A549 (cell line): ENCODE data around the gene UCP3. TPM values are rescaled to one million over a fixed set of nuclear protein-coding genes. Genes with fewer than 3 reads are reported as not detected.
A peak's percentile ranks its signal among the peaks of the same experiment; 100 is the strongest.

Experiments used
- ATAC-seq, 2 experiments: fragments of 200-7000 bp in 1 of 2; fragments of >200 bp in 1 of 2; cut with Nextera tagmentation in 1 of 2; cut with Tn5 transposase in 1 of 2; 3 replicates each; pipeline versions ENCODE4 v1.8.0 to v1.9.1; 2018 to 2020; ENCODE audit warnings: mild to moderate bottlenecking in 1 of 2, moderate library complexity in 1 of 2
- CTCF ChIA-PET: fragments of 300-600 bp; sonication (Branson Sonifier 250); formaldehyde crosslinking; extraction: SDS; loops from one replicate; lab custom pipeline; 2021; ENCODE audit warnings: antibody characterized with exemption, inconsistent platforms; lab: Yijun Ruan, JAX
- POLR2A ChIA-PET: fragments of 350-600 bp; formaldehyde crosslinking; extraction: SDS; loops from one replicate; lab custom pipeline; 2021; ENCODE audit warnings: antibody characterized with exemption, inconsistent platforms; lab: Yijun Ruan, JAX
- DNase-seq, 2 experiments: peaks; one replicate each; pipeline versions ENCODE4 v3.0.0 to v3.0.0-alpha.2; 2011 to 2016; ENCODE audit warnings: low read depth in 1 of 2, low spot score in 1 of 2
- FAIRE-seq: peaks from 2 replicates; lab custom pipeline; 2011; peaks lifted over from hg19 to GRCh38; lab: Jason Lieb, UNC
- H3K27ac ChIP-seq, 2 experiments: fragments of >200 bp; sonication (Bioruptor Twin); formaldehyde crosslinking; 3 replicates each; pipeline ENCODE4 v1.5.1; 2016 to 2017
- H3K4me1 ChIP-seq: fragments of >200 bp; sonication (Bioruptor Twin); formaldehyde crosslinking; 3 replicates; pipeline ENCODE4 v1.6.1; 2016
- H3K4me2 ChIP-seq: fragments of >200 bp; sonication (Bioruptor Twin); formaldehyde crosslinking; 3 replicates; pipeline ENCODE4 v1.6.1; 2016
- H3K4me3 ChIP-seq: fragments of >200 bp; sonication (Bioruptor Twin); formaldehyde crosslinking; 3 replicates; pipeline ENCODE4 v1.5.1; 2016
- H3K9me3 ChIP-seq: fragments of >200 bp; sonication (Bioruptor Twin); formaldehyde crosslinking; 3 replicates; pipeline ENCODE4 v1.6.1; 2016
- CBX2 ChIP-seq: fragments of 200-600 bp; sonication (generic); IDR thresholded peaks from 2 replicates; pipeline ENCODE4 v1.6.1; 2016; ENCODE audit warnings: low read depth, mild to moderate bottlenecking, borderline replicate concordance
- EHF ChIP-seq: fragments of 250-450 bp; sonication (Bioruptor Pico); IDR thresholded peaks from 2 replicates; pipeline ENCODE4 v1.5.0; 2020; ENCODE audit warnings: mild to moderate bottlenecking
- EHMT2 ChIP-seq: fragments of 200-600 bp; sonication (generic); IDR thresholded peaks from 2 replicates; pipeline ENCODE4 v1.6.1; 2016; ENCODE audit warnings: antibody characterized with exemption, low read depth, mild to moderate bottlenecking, moderate library complexity
- EP300 ChIP-seq, 2 experiments: fragments of >200 bp; sonication (Bioruptor Twin); formaldehyde crosslinking; IDR thresholded peaks; 2 replicates in 1 of 2; 3 replicates in 1 of 2; pipeline ENCODE4 v1.6.1; 2016 to 2017
- ESRRA ChIP-seq: fragments of 150-350 bp; IDR thresholded peaks from 2 replicates; pipeline ENCODE4 v1.6.1; 2014; ENCODE audit warnings: mild to moderate bottlenecking, low read length, borderline replicate concordance
- FOSL2 ChIP-seq, 2 experiments: fragments of 450-650 bp in 1 of 2; fragments of >200 bp in 1 of 2; sonication (Bioruptor Twin) in 1 of 2; formaldehyde crosslinking; IDR thresholded peaks; 2 replicates each; pipeline versions ENCODE4 v1.5.0 to v1.6.1; 2016 to 2020; ENCODE audit warnings: mild to moderate bottlenecking in 1 of 2, moderate library complexity in 1 of 2
- GATA3 ChIP-seq: IDR thresholded peaks from 2 replicates; pipeline ENCODE4 v1.6.1; 2012; ENCODE audit warnings: borderline replicate concordance
- HDAC2 ChIP-seq: fragments of 200-600 bp; sonication (generic); IDR thresholded peaks from 2 replicates; pipeline ENCODE4 v1.6.1; 2016
- HEYL ChIP-seq: fragments of 250-450 bp; sonication (Bioruptor Pico); IDR thresholded peaks from 2 replicates; pipeline ENCODE4 v1.8.0; 2021; ENCODE audit warnings: mild to moderate bottlenecking, moderate library complexity
- HOXA7 ChIP-seq: fragments of 250-450 bp; sonication (Bioruptor Pico); IDR thresholded peaks from 2 replicates; pipeline ENCODE4 v1.5.0; 2020; ENCODE audit warnings: mild to moderate bottlenecking, moderate library complexity
- HOXB5 ChIP-seq: fragments of 250-450 bp; sonication (Bioruptor Pico); IDR thresholded peaks from 2 replicates; pipeline ENCODE4 v1.5.0; 2020; ENCODE audit warnings: mild to moderate bottlenecking, moderate library complexity
- MAX ChIP-seq: IDR thresholded peaks from 2 replicates; pipeline ENCODE4 v1.6.1; 2012
- NFE2L2 ChIP-seq: fragments of 150-350 bp; conservative IDR thresholded peaks from 2 replicates; pipeline ENCODE4 v1.6.1; 2014; ENCODE audit warnings: low read length
- NPAS2 ChIP-seq: fragments of 250-450 bp; sonication (Bioruptor Pico); IDR thresholded peaks from 2 replicates; pipeline ENCODE4 v1.8.0; 2022; ENCODE audit warnings: mild to moderate bottlenecking, moderate library complexity, borderline replicate concordance
- NR3C1 ChIP-seq: fragments of >200 bp; sonication (Bioruptor Twin); formaldehyde crosslinking; IDR thresholded peaks from 3 replicates; pipeline ENCODE4 v1.6.1; 2017
- PHF8 ChIP-seq: fragments of 200-600 bp; sonication (generic); IDR thresholded peaks from 2 replicates; pipeline ENCODE4 v1.6.1; 2016; ENCODE audit warnings: low read depth, mild to moderate bottlenecking, antibody characterized with exemption, moderate library complexity, borderline replicate concordance
- POLR2A ChIP-seq: IDR thresholded peaks from 2 replicates; pipeline ENCODE4 v1.6.1; 2012; ENCODE audit warnings: mild to moderate bottlenecking, low read length
- POLR2AphosphoS2 ChIP-seq: conservative IDR thresholded peaks from 2 replicates; pipeline ENCODE4 v1.6.1; 2012; ENCODE audit warnings: low read length, improper control_type of control experiment, inconsistent platforms
- RAD21 ChIP-seq, 2 experiments: fragments of >200 bp in 1 of 2; sonication (Bioruptor Twin) in 1 of 2; formaldehyde crosslinking in 1 of 2; IDR thresholded peaks in 1 of 2; conservative IDR thresholded peaks in 1 of 2; 2 replicates in 1 of 2; 3 replicates in 1 of 2; pipeline ENCODE4 v1.6.1; 2012 to 2018; ENCODE audit warnings: inconsistent platforms in 1 of 2
- RFX5 ChIP-seq: fragments of 450-650 bp; IDR thresholded peaks from 2 replicates; pipeline ENCODE4 v1.7.1; 2014; ENCODE audit warnings: antibody characterized with exemption, mild to moderate bottlenecking, moderate library complexity
- RNF2 ChIP-seq: fragments of 200-600 bp; sonication (generic); IDR thresholded peaks from 2 replicates; pipeline ENCODE4 v1.6.1; 2016; ENCODE audit warnings: low read depth, mild to moderate bottlenecking, antibody characterized with exemption, moderate library complexity, borderline replicate concordance
- TP53 ChIP-seq: fragments of 250-450 bp; sonication (Bioruptor Pico); IDR thresholded peaks from 2 replicates; pipeline ENCODE4 v1.5.0; 2021; ENCODE audit warnings: mild to moderate bottlenecking, moderate library complexity
- ZC3H11A ChIP-seq: fragments of 450-650 bp; IDR thresholded peaks from 2 replicates; pipeline ENCODE4 v1.6.1; 2014; ENCODE audit warnings: antibody characterized with exemption, mild to moderate bottlenecking
- ZNF302 ChIP-seq: fragments of 250-450 bp; sonication (Bioruptor Pico); IDR thresholded peaks from 2 replicates; pipeline ENCODE4 v1.9.0; 2021; ENCODE audit warnings: inconsistent platforms, mild to moderate bottlenecking, moderate library complexity
- WGBS: methylation state at CpG from one replicate; pipeline ENCODE4 v1.1.6; 2017; ENCODE audit errors: missing lambda C conversion rate; 5-methylcytosine and 5-hydroxymethylcytosine counted together
- polyA plus RNA-seq, 4 experiments: library from polyadenylated mRNA; depleted of rRNA in 3 of 4; stranded (reverse); fragments of >200 nt; fragmentation: RNase III in 1 of 4; extraction: RNeasy Plus Mini Kit Qiagen cat#74134 plus additional on column Dnase treatment in 1 of 4; gene quantifications; 2 replicates in 3 of 4; 3 replicates in 1 of 4; pipeline ENCODE4 v1.2.3, GENCODE V29; 2011 to 2017
- TF ChIP-seq, protein P1 (sequence below): fragments of >200 bp; sonication (Bioruptor Twin); formaldehyde crosslinking; IDR thresholded peaks from 2 replicates; pipeline ENCODE4 v1.6.1; 2016
- TF ChIP-seq, protein P2 (sequence below): fragments of 150-350 bp; IDR thresholded peaks from 2 replicates; pipeline ENCODE4 v1.6.1; 2014; ENCODE audit warnings: low read depth, mild to moderate bottlenecking, low read length

Gene UCP3
- polyA plus RNA-seq, 2 of the 4 experiments (the other 2 are of a cell fraction), result 1.3 to 1.5 TPM

DNA sequence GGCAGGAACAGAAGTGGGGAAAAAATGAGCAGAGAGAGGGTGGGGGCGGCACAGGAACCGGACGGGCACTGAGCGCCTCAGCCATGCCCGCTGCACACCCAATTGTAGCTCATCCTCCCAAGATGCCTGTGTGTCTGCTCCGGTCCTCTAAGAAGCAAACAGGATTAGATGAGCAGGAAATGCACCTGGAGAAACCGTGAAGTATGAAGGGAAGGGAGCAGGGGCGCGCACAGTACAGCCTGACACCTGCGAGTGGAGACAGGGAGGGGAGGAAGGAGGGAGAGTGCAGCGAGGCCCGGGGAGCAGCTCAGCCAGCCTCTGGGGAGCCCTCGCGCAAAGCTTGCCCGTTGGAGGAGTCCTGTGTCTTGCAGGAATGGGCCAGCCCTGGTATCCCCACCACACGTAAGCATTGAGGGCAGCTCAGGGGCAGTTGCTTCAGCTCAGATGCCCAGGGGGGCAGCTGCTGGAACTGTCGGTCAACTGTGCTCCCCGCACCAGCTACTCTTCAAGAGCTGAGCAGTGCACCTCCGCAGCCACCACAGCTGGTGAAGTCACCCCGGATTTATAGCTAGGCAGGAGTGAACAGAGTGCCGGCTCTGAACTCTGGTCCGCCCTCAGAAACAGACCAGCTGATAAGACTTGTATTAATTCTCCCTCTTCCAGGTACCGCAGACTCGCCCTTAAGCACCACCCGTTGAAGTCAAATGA lies 51.1 kb downstream of the UCP3 start:
- ChIA-PET POLR2A (no interaction called here), CTCF (interaction anchor here (0.6 to 1.6 kb wide), 5 partner anchors 12 to 613 kb away, joined by 3 to 4 read pairs (median 3); no protein-coding TSS in a partner anchor)
- 91% methylated on average over 24 of the region's 25 CpGs for WGBS
- ATAC-seq, result peak in 1 of 2 experiments; percentile 35; a peak in 1 of 6 replicates
- no peak overlapping the region for H3K4me2 ChIP-seq
- no peak overlapping the region for H3K4me3 ChIP-seq
- FAIRE-seq, result no peak
- peak overlapping the region in 1 of 2 experiments; percentile 70; a peak in 2 of 6 replicates for H3K27ac ChIP-seq
- peaks cover 18% of the 10 kb centered on the region for H3K4me1 ChIP-seq
- DNase-seq, result no peak
- no peaks in the 10 kb centered on the region; the same call in 2 of the 3 replicates for H3K9me3 ChIP-seq
- TF ChIP-seq PHF8, result no peak
- TF ChIP-seq RAD21 (conservative IDR thresholded peaks at IDR 0.05 in 1 of 2, IDR thresholded peaks at IDR 0.05 in 1 of 2), result no peak
- TF ChIP-seq CBX2, result no peak
- no peak for TF ChIP-seq HOXA7 (CRISPR knock-in tag)
- TF ChIP-seq EHMT2, result no peak
- no peak for TF ChIP-seq FOSL2 (IDR thresholded peaks at IDR 0.05)
- no peak for TF ChIP-seq FOSL2 (CRISPR knock-in tag; IDR thresholded peaks at IDR 0.05)
- no peak for TF ChIP-seq EP300 (IDR thresholded peaks at IDR 0.05)
- no peak for TF ChIP-seq GATA3
- TF ChIP-seq, all 56 proteins: peak for 0

- ATAC-seq (no peak; a peak in 1 of 6 replicates), DNase-seq (no peak), FAIRE-seq (no peak)
- Histone ChIP-seq H3K4me1 (peaks cover 19% of the 10 kb centered on the region), H3K27ac (peak overlapping the region; percentile 32 to 70; a peak in 4 of 6 replicates), H3K4me2 (peak overlapping the region; percentile 62; the same call in 2 of the 3 replicates), H3K9me3 (no peaks in the 10 kb centered on the region; the same call in 2 of the 3 replicates), H3K4me3 (no peak overlapping the region)
- TF ChIP-seq ESRRA (no peak), EHF (CRISPR knock-in tag) (no peak), POLR2A (no peak), HOXB5 (CRISPR knock-in tag) (no peak), ZNF302 (no peak), POLR2AphosphoS2 (no peak), RFX5 (no peak), NFE2L2 (no peak), TP53 (CRISPR knock-in tag) (no peak), ZC3H11A (no peak), NR3C1 (no peak), GATA3 (no peak), NPAS2 (CRISPR knock-in tag) (no peak), HEYL (CRISPR knock-in tag) (no peak), MAX (no peak), HDAC2 (no peak), RNF2 (no peak)
- TF ChIP-seq, protein P1, sequence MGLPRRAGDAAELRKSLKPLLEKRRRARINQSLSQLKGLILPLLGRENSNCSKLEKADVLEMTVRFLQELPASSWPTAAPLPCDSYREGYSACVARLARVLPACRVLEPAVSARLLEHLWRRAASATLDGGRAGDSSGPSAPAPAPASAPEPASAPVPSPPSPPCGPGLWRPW, result no peak
- TF ChIP-seq, protein P2, sequence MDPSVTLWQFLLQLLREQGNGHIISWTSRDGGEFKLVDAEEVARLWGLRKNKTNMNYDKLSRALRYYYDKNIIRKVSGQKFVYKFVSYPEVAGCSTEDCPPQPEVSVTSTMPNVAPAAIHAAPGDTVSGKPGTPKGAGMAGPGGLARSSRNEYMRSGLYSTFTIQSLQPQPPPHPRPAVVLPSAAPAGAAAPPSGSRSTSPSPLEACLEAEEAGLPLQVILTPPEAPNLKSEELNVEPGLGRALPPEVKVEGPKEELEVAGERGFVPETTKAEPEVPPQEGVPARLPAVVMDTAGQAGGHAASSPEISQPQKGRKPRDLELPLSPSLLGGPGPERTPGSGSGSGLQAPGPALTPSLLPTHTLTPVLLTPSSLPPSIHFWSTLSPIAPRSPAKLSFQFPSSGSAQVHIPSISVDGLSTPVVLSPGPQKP, result no peak
- POLR2A ChIA-PET, result interaction anchor here (1.1 kb wide), 1 partner anchor 169 kb away, joined by 4 read pairs; no protein-coding TSS in a partner anchor
- WGBS, result 84% methylated on average over 29 of the region's 29 CpGs
- CTCF ChIA-PET, result interaction anchor here (0.6 to 1.6 kb wide), 6 partner anchors 10 to 614 kb away, joined by 3 to 4 read pairs (median 3); no protein-coding TSS in a partner anchor
Measured at GRCh38 chr11:73956876-73957653, 51.8 kb downstream of the UCP3 start.
